Fibroblast of skin of right quadriceps (primary cell): Measurements from ENCODE around the gene GGA3.
"Not testable (repeated sequence)": the region's sequence is repeated elsewhere in the genome, so short reads cannot be mapped to it uniquely, and the experiment has no call there.

Source experiments
- DNase-seq: peaks from one replicate; pipeline ENCODE4 v3.0.0-alpha.2; 2013

The GGA3 gene

DNA sequence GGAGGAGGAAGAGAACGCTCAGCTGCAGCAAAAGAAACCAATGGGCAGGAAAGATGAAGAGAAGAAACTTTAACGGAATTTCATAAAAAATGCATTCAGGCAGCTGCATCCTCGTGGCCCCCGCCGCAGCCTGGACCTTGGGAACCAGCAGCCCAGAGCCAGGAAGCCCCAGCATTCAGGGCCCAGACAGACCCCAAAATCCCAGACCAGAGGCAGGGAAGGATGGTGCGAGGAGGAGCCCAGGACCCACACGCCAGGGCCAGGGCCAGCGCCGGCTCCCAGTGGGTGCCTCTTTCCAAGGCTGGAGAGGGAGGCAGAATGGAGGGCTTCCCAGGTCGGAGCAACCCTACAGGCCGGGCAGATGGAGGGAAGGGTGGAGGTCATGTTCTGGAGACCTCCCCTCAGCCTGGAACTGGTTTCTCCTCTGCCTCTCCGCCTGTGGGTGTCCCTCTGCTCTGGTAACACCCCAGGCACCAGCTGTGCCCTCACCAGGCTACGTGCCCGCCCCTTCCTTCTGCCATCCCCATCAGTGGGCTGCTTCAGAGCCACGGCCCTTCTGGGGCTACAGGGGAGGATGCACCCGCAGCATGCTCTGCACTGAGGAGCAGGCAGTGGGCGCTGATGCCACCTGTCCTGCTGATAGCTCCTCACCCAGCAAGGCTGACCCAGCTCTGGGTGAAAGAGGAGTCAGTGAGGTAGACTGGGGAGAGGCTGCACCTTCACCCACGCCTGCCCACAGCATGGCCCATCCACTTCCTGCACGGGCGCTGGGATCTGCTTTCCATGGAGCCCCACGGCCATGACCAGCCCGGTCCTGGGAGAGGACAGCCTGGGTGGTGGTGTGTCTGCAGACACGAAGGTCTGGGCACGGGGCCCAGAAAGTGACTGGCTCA, 10.8 kb upstream of the GGA3 start:
- no peak for DNase-seq

DNA sequence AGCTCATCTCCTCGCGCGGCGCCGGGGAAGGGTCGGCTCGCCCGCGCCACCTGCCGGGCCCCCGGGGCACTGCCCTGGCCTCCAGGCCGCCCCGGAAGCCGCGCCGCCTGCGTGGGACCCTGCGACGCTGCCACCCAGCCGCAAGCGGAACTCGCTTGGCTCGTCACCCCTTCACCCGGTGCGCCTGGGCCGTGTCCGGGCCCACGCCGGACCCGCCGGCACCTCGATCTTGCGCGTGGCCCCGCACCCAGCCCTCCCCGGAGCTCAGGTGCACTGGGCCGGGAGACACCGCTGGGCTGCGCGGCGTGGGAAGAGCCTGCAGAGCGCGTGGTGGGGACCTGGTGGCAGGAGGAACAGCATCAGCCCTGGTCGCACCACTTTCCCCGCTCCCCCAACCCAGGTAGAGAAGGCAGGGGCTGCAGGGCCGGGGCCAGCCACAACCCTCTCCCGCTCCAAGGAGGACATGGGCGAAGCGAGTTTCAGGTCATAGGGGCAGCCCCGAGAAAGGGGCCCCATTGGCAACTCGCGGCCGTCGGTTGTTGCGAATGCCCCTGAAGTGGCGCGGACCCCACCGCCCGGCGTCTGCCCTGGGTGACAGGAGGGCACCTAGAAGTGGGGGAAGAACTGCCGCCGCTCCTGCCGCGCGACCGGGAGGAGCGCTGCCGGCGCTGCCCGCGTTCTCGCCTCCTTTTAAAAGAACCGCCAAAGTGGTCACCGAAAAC, 10.0 kb upstream of the GGA3 start:
- DNase-seq, result peak; percentile 71

DNA sequence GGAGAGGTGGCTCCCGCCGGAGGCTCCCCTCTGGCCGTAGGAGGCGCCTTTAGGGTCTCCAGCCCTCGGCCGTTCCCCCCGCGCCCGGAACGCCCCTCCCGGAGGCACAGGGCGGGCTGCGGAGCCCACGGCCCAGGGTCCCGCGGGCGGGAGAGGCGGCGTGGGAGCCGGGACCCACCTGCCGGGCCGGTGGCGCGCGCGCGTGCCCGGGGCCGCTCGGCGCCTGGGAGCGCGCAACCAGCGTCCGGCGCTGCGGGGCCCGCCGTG, 9.5 kb upstream of the GGA3 start, which contains the start of gene MIF4GD:
TSS of gene MIF4GD (minus strand) at position 266 of the 267 bp plus-strand sequence. CDS start 1,036 bp downstream, outside the sequence.
- DNase-seq, result no peak

DNA sequence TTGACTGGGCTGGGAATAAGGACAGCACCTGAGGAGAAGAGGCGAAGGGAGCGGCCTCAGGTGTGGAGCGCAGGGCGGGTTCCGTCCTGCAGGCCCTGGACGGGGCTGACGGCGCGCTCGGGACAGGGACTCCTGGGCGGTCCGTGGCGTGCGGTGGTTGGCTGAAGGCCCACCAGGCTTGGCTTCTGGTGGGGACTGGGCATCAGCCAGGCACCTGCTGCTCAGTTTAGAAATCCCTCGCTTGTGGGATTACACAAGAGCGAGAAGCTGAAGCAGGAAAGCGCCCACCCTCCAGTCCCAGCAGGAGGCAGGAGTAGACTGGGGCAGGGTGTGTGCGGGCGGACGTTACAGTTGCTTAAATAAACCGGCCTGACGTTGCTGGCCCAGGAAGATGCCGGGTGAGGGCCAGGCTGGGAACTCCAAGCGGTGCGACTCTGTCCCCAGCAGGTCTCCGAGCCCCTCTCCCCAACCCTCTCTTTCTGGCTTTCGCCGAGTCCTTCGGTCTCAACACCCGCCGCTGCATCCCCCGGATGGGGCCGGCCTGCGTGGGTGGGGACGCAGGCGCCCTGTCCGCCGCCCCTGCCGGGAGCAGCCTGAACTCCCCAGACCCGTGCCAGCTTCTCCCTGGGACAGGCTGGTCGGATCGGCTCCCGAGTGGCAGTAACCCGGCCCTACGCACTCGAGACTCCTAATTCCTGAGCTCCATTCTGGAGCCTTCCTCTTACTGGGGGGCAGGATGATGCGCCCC, 9.0 kb upstream of the GGA3 start:
- DNase-seq, result peak; percentile 65

DNA sequence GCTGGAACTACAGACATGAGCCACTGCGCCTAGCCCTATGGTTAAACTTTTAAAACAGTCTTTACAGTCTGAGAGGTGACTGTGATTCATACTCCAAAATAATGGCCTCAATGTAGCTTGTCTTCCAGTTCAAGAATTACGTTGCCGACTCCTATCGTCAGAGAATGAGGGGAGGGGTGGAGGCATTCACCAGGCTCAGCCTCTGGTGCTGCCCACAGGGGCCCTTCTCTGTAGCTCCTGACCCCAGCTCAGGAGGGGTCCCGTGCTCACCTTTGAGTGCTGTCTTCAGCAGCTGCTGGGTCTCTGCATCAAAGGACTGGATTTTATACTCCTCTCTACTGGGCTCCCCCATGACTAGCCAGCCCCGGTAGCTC, 8.4 kb upstream of the GGA3 start:
- no peak for DNase-seq

DNA sequence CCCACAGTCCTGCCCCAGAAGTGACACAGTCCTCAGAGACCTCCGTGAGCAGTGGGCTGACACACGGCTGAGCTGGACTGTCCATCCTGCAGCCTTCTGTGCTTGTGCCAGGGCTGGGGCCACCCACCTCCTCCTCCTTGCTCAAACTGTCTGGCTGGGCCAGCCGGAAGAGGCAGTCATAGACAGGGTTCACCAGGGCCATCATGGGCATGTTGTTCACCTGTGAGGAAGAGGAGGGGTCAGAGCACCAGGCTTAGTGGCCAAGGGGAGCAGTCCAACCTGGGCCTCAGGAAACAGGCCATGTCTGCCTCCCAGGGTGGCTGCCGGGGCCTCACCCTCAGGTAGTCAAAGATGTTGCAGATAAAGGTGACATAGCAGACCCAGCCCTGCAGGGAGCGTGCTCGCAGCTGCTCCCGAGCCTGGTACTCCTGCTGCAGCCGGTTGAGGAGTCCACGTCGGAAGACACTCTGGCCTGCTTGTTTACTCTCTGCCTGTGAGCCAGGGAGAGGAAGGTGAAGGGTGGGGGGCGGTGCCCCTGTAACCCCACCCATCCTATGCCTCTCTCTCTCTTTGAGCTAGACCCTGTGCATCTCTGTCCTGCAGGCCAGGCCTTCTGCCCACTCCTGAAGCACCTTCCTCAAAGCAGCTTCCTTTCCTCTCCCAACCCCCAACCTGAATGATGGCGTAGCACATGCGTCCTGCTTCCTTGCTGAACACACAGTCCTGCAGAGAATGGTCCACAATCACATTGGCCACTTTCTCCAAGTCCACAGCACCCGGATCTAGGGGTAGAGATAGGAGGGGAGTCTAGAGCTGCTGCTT, 6.2 kb upstream of the GGA3 start:
- no peak for DNase-seq

DNA sequence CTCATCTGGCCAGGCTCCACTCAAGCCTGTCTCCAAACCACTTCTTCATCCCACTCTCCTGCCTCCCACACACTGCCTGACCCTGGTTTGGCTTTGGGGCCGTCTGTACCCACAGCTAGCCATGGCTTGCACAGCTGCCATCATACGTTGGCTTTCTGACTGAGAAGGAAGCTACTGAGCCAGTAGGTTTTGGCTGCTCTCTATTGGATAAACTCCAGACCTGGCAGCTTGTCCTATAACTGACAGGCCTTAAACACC, 5.7 kb upstream of the GGA3 start:
- DNase-seq, result no peak

DNA sequence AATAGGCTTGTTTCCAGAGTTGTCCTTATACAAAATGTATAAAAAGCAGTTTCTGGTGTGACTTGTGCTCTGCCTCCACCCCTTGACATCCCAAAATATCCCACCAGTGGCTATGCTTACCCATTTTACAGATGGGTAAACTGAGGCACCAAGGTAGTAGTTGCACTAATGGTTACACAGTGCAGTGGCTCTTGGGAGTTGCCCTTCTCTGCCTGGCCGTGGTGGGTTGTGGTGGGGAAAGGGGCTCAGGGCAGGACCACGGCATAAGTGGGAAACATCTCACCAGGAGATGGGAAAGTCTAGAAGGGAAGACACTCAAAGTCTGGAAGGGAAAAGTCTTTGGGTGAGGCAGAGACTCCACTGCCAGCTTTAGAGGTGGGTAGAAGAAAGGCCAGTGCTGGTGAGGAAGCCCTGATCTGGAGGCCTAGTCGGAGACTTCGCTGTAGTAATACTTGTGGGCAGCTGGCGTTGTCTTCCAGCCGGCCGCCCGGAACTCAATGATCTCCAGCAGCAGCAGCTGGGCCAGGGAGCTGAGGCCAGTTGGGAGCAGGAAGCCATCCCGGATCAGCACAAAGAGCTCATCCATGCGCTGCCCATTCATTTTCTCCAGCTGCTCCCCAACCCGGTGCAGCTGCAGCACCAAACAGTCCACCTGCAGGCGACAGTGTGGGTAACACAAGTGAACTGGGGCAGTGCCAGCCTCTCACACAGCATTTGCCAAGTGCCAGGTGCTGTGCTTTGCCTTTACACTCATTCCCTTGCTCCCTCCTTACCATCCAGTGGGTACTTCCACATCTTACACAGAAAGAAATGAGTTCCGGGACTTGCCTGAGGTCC, 5.1 kb upstream of the GGA3 start:
- DNase-seq, result no peak

DNA sequence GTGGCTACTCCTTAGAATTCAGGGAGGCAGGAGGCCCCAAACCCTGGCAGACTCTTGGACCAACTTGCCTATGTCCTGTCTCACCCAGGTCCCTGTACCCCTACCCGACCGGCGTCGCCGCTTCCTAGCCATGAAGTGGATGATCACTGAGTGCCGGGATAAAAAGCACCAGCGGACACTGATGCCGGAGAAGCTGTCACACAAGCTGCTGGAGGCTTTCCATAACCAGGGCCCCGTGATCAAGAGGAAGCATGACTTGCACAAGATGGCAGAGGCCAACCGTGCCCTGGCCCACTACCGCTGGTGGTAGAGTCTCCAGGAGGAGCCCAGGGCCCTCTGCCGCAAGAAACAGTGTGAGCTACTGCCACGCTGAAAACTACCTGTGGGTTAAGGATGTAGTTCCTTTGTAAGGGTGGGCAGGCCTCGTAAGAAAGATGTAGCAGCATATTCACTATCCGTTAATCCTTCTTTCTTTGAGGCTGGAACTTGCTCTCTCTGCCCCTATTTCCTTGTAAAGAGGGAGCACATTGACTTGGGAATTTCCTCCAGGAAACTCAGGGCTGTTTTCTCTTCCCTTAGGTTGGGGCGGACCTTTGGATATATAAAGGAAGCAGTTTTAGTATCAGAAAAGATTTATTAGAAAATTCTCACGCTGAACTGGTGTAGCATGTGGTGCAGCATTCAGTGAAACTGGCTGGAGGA, 4.4 kb upstream of the GGA3 start:
- no peak for DNase-seq

DNA sequence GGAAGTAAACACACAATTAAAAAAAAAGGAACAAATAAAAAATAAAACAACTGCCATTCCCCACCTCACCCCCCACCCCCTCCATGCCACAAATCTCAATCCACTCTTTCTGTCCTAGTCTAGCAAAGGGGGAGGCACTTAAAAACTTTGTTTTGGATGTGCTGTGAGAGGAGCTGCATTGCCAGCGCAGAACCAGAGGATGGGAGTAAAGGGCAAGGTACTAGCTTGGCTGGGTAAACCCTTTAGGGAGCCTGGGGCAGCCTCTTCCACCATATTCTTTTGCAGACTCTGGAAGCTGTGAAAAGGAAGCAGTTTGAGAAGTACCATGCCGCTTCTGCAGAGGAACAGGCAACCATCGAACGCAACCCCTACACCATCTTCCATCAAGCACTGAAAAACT, 1.6 kb upstream of the GGA3 start:
- no peak for DNase-seq

DNA sequence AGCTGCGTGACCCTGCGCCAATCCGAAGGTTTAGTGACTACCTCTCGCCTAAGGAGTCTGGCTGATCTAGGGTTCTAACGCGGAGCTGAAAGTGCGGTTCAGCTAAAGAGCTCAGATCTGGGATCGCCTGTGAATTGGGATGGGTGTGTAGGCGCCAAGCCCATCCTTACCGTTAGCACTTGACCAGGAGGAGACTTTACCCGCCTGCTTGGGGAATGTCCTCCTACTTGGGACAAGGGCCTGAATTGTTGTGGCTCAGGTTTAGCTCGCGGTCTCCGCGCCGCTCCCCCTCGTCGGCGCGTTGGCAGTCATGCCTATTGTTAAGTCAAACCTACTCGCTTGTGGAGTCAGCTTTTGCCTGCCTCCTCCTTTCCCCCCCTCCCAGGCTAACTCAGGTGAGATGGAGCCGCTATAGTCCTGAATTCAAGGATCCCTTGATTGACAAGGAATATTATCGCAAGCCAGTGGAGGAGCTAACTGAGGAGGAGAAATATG, 753 bp upstream of the GGA3 start:
- DNase-seq, result no peak

DNA sequence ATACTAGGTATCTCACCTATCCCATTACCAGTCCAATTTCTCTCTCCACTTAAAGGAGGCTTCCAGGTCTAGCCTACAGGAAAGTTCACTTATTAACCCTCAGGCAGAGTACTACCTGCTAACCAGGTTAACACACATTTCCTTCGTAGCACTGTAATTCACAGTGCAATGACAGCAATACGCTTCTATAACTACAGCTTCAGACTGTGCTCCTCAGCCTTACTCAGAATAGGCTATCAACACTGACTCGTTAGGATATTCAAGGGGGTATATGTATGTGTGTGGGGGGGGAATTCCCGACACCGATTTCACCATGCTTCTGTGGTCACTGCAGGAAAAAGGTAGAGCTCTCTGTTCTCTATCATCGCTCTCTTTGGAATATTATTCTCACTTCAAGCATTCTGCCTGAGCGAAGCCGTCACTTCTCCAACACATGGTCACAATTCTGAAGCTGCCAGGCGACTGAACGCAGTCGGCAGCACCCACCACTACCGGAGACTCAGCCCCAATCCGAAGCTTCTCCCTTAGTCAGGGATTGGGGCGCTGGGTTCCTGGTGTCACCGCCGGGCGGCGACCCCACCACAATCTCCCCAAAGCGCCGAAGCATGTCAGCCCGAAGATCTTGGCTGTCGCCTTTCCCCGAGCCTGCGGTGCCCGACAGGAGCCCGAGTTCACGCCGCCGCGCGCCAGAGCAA, 618 bp downstream of the GGA3 start:
- DNase-seq, result no peak

DNA sequence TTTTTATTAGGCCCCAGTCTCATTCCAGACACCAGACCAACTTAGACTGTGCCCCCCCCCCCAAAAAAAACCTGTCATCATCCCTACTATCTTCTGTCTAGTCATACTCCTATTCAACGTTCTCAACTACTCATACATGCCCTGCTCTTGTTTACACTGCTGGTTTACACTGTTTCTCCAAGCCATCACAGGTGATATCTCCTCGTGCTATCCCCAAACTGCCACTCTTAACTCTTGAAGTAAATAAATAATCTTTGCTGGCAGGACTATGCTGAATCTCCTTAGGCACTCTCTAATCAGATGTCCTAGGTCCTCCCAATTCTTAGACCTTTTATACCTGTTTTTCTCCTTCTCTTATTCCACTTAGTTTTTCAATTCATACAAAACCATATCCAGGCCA, 4.2 kb downstream of the GGA3 start:
- not testable (repeated sequence) for DNase-seq

DNA sequence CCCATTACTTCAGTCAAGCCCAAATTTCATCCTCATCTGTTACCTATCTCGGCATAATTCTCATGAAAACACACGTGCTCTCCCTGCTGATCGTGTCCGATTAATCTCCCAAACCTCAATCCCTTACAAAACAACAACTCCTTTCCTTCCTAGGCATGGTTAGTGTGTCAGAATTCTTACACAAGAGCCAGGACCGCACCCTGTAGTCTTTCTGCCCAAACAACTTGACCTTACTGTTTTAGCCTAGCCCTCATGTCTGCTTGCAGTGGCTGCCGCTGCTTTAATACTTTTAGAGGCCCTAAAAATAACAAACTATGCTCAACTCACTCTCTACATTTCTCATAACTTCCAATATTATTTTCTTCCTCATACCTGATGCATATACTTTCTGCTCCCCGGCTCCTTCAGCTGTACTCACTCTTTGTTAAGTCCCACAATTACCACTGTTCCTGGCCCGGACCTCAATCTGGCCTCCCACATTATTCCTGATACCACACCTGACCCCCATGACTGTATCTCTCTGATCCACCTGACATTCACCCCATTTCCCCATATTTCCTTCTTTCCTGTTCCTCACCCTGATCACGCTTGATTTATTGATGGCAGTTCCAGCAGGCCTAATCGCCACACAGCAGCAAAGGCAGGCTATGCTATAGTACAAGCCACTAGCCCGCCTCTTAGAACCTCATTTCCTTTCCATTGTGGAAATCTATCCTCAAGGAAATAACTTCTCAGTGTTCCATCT, 5.3 kb downstream of the GGA3 start:
- not testable (repeated sequence) for DNase-seq

DNA sequence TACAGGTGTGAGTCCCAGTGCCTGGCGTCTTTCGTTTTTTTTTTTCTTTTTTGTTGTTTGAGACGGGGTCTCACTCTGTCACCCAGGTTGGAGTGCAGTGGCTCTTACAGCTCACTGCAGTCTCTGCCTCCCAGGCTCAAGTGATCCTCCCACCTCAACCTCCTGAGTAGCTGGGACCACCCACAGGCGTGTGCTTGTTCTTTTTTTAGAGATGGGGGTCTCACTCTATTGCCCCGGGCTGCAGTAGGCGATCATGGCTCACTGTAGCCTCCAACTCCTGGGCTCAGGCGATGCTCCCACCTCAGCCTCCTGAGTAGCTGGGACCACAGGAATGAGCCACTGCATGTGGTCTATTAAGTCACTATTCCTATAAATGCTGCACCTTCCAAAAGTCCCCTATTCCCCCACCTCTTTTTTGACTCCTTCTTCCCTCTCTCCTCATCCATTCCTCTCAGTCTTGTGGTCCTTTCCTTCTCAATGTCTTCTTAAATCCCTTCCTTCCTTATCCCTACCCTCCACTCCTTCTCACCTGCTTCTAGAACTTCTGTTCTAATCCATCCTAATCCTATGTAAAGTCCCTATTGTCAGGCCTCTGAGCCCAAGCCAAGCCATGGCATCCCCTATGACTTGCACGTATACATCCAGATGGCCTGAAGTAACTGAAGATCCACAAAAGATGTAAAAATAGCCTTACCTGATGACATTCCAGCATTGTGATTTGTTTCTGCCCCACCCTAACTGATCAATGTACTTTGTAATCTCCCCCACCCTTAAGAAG, 9.2 kb downstream of the GGA3 start:
- no peak for DNase-seq

DNA sequence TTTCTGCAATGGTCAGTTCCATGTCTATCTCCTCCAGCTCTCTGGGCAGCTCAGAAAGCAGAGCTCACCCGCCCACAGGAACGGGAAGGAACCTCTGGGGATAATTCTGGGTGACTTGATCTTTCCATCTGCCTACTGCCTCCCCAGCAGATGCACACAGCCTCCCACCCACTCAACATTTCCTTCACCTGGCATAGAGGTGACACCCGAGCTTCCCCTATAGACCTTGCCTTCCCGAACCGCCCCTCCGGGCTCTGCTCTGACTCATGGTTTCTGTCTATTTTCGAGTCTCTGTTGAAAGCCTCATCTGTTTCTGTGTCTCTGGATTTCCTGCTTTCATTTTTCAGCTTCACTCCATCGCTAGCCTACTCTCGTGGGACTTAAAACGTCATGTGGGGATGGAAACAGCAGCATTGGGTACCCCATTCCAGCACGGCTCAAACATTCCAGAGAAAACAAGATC, 11.4 kb downstream of the GGA3 start:
- DNase-seq, result peak; percentile 64

DNA sequence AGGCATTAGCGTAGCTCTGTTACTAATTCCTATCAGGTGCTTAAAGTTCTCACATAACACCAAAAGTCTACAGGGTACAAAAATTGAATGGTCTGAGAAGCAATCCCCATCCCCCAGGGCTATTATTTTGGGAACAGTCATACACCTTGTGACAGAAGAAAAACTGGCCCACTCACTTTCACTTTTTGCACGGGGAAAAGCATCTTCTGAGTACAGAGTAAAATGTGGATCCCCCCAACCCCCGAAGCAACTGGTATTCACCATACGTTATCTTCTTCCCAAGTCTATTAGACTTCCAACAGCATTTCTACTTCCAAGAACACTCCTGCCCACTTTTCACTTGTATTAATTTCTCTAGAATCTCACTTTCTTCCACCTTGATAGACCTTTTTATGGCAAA, 11.8 kb downstream of the GGA3 start:
- no peak for DNase-seq

DNA sequence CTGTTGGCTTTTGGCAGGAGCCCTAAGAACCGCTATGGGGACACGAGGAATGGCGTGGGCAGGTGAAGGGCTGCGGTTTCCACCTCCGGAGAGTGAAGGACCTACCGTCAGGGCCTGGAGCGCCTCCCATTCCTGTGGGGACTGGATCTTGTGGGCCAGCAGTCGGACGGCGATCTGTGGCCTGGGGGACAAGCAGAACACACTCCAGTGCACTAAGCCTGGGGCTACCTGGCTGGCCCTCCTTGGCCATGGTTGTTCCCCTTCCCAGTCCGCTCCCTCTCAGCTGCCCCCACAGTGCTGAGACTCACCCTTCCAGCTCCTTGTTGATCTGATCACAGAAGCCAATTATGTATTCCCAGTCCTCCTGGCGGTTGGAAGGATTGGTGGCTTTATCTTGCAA, 15.0 kb downstream of the GGA3 start:
- DNase-seq, result no peak

DNA sequence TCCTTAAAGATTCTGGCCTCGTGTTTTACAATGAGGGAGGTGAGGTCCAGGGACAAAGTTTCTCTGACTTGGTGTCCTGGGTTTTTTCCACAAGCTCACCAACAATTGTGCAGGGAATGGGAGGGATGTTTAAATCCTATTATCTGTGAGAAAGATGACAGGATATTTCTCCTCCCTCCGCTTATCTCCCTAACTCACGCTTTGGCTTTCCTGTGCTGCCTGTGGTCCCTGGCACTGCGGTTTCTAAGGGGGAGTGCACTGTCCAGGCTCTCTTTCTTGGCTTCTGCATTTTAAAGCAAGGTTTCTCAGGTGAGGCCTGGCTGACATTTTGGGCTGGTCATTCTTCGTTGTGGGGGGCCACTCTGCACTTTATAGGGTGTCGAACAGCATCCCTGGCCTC, 16.4 kb downstream of the GGA3 start:
- no peak for DNase-seq
